ENCODE data around the gene HHAT.

Gene HHAT

DNA sequence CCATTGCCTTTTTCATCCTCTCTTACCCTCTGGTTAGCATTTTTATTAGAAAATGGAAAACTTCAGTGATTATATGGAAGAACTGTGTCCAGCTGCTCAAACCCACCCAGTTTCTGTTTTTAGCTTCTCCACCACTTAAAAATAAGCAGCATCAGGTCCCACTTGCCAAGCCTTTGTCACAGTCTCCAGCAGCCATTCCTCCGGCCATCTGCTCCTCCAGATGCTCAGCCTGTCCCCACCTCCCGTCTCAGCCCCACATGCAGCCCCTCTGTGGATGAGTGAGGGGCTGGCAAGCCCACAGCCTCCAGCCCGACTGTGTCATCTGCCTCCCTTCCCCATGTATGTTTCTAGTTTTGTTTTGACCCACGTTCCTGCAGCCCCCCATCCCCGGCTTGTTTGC, 289.7 kb downstream of the HHAT start:
- FAIRE-seq: no peak

GRCh38 chr1:210620867-210621488, 292.3 kb downstream of the HHAT start:
- no peak for FAIRE-seq
- TF ChIP-seq, protein P1, sequence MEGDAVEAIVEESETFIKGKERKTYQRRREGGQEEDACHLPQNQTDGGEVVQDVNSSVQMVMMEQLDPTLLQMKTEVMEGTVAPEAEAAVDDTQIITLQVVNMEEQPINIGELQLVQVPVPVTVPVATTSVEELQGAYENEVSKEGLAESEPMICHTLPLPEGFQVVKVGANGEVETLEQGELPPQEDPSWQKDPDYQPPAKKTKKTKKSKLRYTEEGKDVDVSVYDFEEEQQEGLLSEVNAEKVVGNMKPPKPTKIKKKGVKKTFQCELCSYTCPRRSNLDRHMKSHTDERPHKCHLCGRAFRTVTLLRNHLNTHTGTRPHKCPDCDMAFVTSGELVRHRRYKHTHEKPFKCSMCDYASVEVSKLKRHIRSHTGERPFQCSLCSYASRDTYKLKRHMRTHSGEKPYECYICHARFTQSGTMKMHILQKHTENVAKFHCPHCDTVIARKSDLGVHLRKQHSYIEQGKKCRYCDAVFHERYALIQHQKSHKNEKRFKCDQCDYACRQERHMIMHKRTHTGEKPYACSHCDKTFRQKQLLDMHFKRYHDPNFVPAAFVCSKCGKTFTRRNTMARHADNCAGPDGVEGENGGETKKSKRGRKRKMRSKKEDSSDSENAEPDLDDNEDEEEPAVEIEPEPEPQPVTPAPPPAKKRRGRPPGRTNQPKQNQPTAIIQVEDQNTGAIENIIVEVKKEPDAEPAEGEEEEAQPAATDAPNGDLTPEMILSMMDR (IDR thresholded peaks at IDR 0.05; ENCODE audit: insufficient read depth, missing control alignments): no peak
- no peak for DNase-seq (ENCODE audit: insufficient read length, low spot score)

More for the DNA sequence above, 289.7 kb downstream of the HHAT start:
- TF ChIP-seq, protein P1 (IDR thresholded peaks at IDR 0.05; ENCODE audit: insufficient read depth, missing control alignments): no peak
- no peak for DNase-seq (ENCODE audit: insufficient read length, low spot score)

DNA sequence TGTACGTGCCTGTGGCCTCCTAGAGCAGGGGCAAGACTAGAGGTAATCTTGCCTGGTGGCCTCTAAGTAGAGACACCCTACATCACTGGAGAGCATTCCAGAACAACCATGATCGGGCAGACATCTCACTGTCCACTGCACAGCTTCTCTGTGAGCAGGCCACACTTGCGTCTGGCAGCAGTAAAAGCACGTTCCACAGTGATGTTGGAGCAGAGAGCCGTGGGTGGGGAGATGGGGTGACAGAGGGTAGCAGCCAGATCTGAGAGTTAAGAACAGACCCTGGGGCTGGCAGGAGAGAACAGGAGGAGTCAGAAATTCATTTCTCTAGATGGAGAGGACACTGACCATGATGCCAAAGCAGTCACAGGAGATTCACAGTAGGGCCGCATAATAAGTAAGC, 293.0 kb downstream of the HHAT start:
- DNase-seq (ENCODE audit: insufficient read length, low spot score) (no peak), FAIRE-seq (no peak)
- TF ChIP-seq, protein P1 (IDR thresholded peaks at IDR 0.05; ENCODE audit: insufficient read depth, missing control alignments): no peak

GRCh38 chr1:210624722-210625121, 296.0 kb downstream of the HHAT start:
- FAIRE-seq (no peak), DNase-seq (ENCODE audit: insufficient read length, low spot score) (no peak)
- TF ChIP-seq, protein P1 (IDR thresholded peaks at IDR 0.05; ENCODE audit: insufficient read depth, missing control alignments): no peak

- TF ChIP-seq, protein P1 (IDR thresholded peaks at IDR 0.05; ENCODE audit: insufficient read depth, missing control alignments): no peak
- no peak for FAIRE-seq
- no peak for DNase-seq (ENCODE audit: insufficient read length, low spot score)
Observed at GRCh38 chr1:210625715-210626114, 297.0 kb downstream of the HHAT start.

DNA sequence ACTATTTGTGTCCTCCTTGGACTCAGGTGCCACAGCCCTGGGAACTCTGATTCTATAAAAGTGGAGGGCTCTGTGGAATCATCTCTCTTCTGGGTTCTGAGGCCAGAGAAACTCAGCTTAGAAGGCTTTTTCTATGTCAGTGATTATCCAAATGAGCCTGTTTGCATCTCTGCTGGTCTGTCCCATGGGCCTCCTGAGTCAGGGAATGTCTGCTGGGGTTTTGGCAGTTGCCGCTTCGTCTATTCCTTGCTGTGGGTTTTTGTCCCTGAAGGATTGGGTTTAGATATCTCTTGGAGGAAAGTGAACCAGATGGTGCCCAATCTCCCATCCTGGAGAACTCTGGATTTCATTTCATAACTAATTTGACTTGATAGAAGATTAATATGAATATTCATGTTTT, 297.6 kb downstream of the HHAT start:
- FAIRE-seq: no peak
- TF ChIP-seq, protein P1 (IDR thresholded peaks at IDR 0.05; ENCODE audit: insufficient read depth, missing control alignments): no peak
- no peak for DNase-seq (ENCODE audit: insufficient read length, low spot score)

DNA sequence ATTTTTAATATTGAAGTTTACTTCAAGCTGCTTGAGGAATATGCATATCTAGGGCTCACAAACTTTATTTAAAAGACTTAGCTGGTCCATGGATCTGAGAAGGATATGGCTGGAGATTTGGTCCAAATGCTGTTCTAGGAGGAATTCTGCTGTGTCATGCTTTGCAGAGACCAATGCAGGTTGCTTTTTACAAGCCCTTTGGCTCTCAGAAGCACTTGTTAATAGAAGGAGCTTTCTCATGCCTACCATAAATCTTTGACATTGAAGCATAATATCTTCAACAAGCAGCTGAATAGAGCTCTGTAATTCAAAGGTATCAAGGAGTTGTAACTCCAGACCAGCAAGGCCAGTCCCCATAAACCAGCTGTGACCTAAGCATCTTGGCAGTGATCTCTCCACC, 299.1 kb downstream of the HHAT start:
- DNase-seq (ENCODE audit: insufficient read length, low spot score): no peak
- TF ChIP-seq, protein P1 (IDR thresholded peaks at IDR 0.05; ENCODE audit: insufficient read depth, missing control alignments): no peak
- no peak for FAIRE-seq

All from D721Med (cell line).